ENCODE results near the gene TUNAR. TPM values are rescaled to one million over a fixed set of nuclear protein-coding genes. Genes with fewer than 3 reads are reported as not detected.

The TUNAR gene
- total and polyA plus RNA-seq, 2 of the 4 experiments (the other 2 are of a cell fraction), result not detected

DNA sequence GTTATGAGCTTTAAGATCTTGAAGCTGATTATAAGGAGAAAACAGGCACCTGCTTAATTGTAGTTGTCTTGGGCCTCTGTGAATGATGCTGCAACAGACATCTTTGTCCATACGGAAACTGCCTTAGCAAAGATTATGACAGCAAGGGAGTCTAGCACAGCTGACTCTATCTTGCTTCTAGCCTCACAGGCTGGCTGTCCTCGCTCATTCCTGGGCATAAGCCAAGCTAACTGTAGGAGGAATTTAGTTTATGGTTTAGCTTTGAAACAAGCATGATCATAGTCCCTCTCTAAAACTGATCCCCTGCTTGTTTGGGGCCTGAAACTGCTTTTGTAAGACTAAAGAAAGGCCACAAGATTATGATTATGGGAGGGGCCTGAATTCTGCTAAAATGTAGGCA, 88.3 kb downstream of the TUNAR start:
- H3K18ac ChIP-seq (ENCODE audit: low read depth, low read length), result no peak overlapping the region
- in situ Hi-C loops (cut with MboI; ENCODE audit: low sequenced_read_pairs), result no loop called here
- TF ChIP-seq MAZ (IDR thresholded peaks at IDR 0.05; ENCODE audit: borderline replicate concordance, low read depth, low read length) (no peak), BHLHE40 (IDR thresholded peaks at IDR 0.05; ENCODE audit: low read depth, low read length) (no peak), MAFK (IDR thresholded peaks at IDR 0.05; ENCODE audit: low read depth, low read length) (no peak), CHD1 (IDR thresholded peaks at IDR 0.05; ENCODE audit: low read depth, low read length) (no peak), SMC3 (IDR thresholded peaks at IDR 0.05; ENCODE audit: low read depth, low read length) (no peak), NFE2L2 (IDR thresholded peaks at IDR 0.05; ENCODE audit: low read depth, low read length) (no peak), POLR2A (IDR thresholded peaks at IDR 0.05; ENCODE audit: low read depth, low read length) (no peak), RCOR1 (IDR thresholded peaks at IDR 0.05; ENCODE audit: insufficient replicate concordance, low read length) (no peak), RFX5 (IDR thresholded peaks at IDR 0.05; ENCODE audit: low read depth, low read length) (no peak), RAD21 (IDR thresholded peaks at IDR 0.05; ENCODE audit: low read length) (no peak), MXI1 (IDR thresholded peaks at IDR 0.05; ENCODE audit: borderline replicate concordance, low read depth, low read length) (no peak), FOS (IDR thresholded peaks at IDR 0.05; ENCODE audit: low read depth, low read length) (no peak), CEBPB (IDR thresholded peaks at IDR 0.05; ENCODE audit: low read depth, low read length) (no peak)
- TF ChIP-seq, protein P1, sequence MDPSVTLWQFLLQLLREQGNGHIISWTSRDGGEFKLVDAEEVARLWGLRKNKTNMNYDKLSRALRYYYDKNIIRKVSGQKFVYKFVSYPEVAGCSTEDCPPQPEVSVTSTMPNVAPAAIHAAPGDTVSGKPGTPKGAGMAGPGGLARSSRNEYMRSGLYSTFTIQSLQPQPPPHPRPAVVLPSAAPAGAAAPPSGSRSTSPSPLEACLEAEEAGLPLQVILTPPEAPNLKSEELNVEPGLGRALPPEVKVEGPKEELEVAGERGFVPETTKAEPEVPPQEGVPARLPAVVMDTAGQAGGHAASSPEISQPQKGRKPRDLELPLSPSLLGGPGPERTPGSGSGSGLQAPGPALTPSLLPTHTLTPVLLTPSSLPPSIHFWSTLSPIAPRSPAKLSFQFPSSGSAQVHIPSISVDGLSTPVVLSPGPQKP (IDR thresholded peaks at IDR 0.05; ENCODE audit: borderline replicate concordance, low read depth, low read length), result no peak
- TF ChIP-seq, protein P2, sequence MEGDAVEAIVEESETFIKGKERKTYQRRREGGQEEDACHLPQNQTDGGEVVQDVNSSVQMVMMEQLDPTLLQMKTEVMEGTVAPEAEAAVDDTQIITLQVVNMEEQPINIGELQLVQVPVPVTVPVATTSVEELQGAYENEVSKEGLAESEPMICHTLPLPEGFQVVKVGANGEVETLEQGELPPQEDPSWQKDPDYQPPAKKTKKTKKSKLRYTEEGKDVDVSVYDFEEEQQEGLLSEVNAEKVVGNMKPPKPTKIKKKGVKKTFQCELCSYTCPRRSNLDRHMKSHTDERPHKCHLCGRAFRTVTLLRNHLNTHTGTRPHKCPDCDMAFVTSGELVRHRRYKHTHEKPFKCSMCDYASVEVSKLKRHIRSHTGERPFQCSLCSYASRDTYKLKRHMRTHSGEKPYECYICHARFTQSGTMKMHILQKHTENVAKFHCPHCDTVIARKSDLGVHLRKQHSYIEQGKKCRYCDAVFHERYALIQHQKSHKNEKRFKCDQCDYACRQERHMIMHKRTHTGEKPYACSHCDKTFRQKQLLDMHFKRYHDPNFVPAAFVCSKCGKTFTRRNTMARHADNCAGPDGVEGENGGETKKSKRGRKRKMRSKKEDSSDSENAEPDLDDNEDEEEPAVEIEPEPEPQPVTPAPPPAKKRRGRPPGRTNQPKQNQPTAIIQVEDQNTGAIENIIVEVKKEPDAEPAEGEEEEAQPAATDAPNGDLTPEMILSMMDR (conservative IDR thresholded peaks at IDR 0.05; ENCODE audit: low read depth, low read length), result no peak
- TF ChIP-seq, protein P3, sequence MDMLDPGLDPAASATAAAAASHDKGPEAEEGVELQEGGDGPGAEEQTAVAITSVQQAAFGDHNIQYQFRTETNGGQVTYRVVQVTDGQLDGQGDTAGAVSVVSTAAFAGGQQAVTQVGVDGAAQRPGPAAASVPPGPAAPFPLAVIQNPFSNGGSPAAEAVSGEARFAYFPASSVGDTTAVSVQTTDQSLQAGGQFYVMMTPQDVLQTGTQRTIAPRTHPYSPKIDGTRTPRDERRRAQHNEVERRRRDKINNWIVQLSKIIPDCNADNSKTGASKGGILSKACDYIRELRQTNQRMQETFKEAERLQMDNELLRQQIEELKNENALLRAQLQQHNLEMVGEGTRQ (IDR thresholded peaks at IDR 0.05; ENCODE audit: low read depth, low read length), result no peak
- dilution Hi-C loops (cut with HindIII; ENCODE audit: low sequenced_read_pairs, unreplicated experiment), result no loop called here
- no peak overlapping the region for H3K56ac ChIP-seq (ENCODE audit: extremely low read depth, insufficient read depth, low read length)
- H4K20me1 ChIP-seq (ENCODE audit: insufficient read depth, low read length), result no peaks in the 10 kb centered on the region
- no peak overlapping the region for H3K4ac ChIP-seq (ENCODE audit: low read depth, low read length)
- H4K91ac ChIP-seq (ENCODE audit: insufficient read depth, low read depth, low read length), result no peak overlapping the region
- H4K8ac ChIP-seq (ENCODE audit: low read depth in 2 of 2, low read length in 2 of 2), result no peak overlapping the region
- no peak overlapping the region for H3K23ac ChIP-seq (ENCODE audit: low read depth, low read length)
- CTCF ChIA-PET, result no interaction called here
- no peaks in the 10 kb centered on the region for H3K27me3 ChIP-seq (ENCODE audit: control insufficient read depth, insufficient read depth, low read length)
- H3K27ac ChIP-seq (ENCODE audit: insufficient read depth, low read length), result no peak overlapping the region
- H3K14ac ChIP-seq (replicated peaks; ENCODE audit: low read depth, low read length), result no peak overlapping the region
- no peak overlapping the region for H3K9ac ChIP-seq (ENCODE audit: low read depth, low read length)
- no peak for ATAC-seq (ENCODE audit: low read depth)
- no peak overlapping the region for H2AK9ac ChIP-seq (replicated peaks; ENCODE audit: low read depth, low read length, poor library complexity)
- H3K36me3 ChIP-seq (ENCODE audit: control insufficient read depth, insufficient read depth, low read length), result no peaks in the 10 kb centered on the region
- no peak overlapping the region for H2BK15ac ChIP-seq (ENCODE audit: low read depth, low read length)
- no peak overlapping the region for H2AK5ac ChIP-seq (ENCODE audit: low read depth, low read length)
- no peaks in the 10 kb centered on the region for H3K9me1 ChIP-seq (ENCODE audit: insufficient read depth, low read length)
- H2BK5ac ChIP-seq (ENCODE audit: low read depth, low read length, poor library complexity, severe bottlenecking), result no peak overlapping the region
- DNase-seq, result no peak
- H3K4me2 ChIP-seq (ENCODE audit: low read depth, low read length), result no peak overlapping the region
- H3K9me3 ChIP-seq (ENCODE audit: control insufficient read depth, insufficient read depth, low read length), result no peaks in the 10 kb centered on the region
- H3K4me1 ChIP-seq (ENCODE audit: control insufficient read depth, insufficient read depth, low read length), result no peaks in the 10 kb centered on the region
- POLR2A ChIA-PET (ENCODE audit: unreplicated experiment), result no interaction called here
- H3K79me1 ChIP-seq (ENCODE audit: low read depth in 1 of 2, low read length in 2 of 2), result no peaks in the 10 kb centered on the region
- no peak overlapping the region for H2BK20ac ChIP-seq (ENCODE audit: low read depth, low read length)
- WGBS, 2 experiments (ENCODE audit: extremely low coverage in 2 of 2, insufficient read length in 1 of 2), result 80% methylated on average over 1 of the region's 2 CpGs; no CpG with 5 or more reads in 1 of the 2 experiments
- no peak overlapping the region for H2BK120ac ChIP-seq (ENCODE audit: low read depth, low read length)
- intact Hi-C loops (cut with micrococcal nuclease), result no loop called here
- H4K5ac ChIP-seq (ENCODE audit: low read depth, low read length), result no peak overlapping the region
- no peak overlapping the region for H3K4me3 ChIP-seq (ENCODE audit: insufficient read depth, low read depth, low read length)
- no TSS peak for BruUV-seq (replicated peaks)
- no peak overlapping the region for H2AFZ ChIP-seq (replicated peaks; ENCODE audit: low read length, poor library complexity)
